ENCODE measurements around the gene MCF2L2. TPM values are rescaled to one million over a fixed set of nuclear protein-coding genes. Genes with fewer than 3 reads are reported as not detected.
"Not testable (repeated sequence)": the region's sequence is repeated elsewhere in the genome, so short reads cannot be mapped to it uniquely, and the experiment has no call there.

MCF2L2 gene
- 1 to 10 TPM in 2 of 3 donors, under 1 TPM in 1; 0.84 to 2.7 (median 1.1) TPM for total RNA-seq
- long read RNA-seq, donor 1, full-length matches to known transcripts = 1 of 3 reads
- long read RNA-seq, donor 1, partial matches to known transcripts = 0 of 3 reads
- long read RNA-seq, donor 1, other reads (novel, unspliced or antisense) = 2 of 3 reads
- long read RNA-seq, donor 2, partial matches to known transcripts = 1 of 3 reads
- long read RNA-seq, donor 2, other reads (novel, unspliced or antisense) = 2 of 3 reads

GRCh38 chr3:183428447-183429211, at the start of gene MCF2L2:
MCF2L2 (minus strand) TSS chr3:183428619; CDS start chr3:183427977, 642 bp downstream.
- no peak for TF ChIP-seq CTCF (IDR thresholded peaks at IDR 0.05)
- intact Hi-C loops (cut with DNase I, micrococcal nuclease) = no loop called here
- Histone ChIP-seq H3K9me3 (no peaks in the 10 kb centered on the region), H3K4me1 (ENCODE audit: low read depth) (peaks cover 16% of the 10 kb centered on the region), H3K4me3 (peak within 1 kb of the TSS; percentile 17), H3K36me3 (ENCODE audit: low read depth) (no peaks in the 10 kb centered on the region)
- ATAC-seq = peak; percentile 79
- peak; percentile 35 to 65 (median 54) for DNase-seq

DNA sequence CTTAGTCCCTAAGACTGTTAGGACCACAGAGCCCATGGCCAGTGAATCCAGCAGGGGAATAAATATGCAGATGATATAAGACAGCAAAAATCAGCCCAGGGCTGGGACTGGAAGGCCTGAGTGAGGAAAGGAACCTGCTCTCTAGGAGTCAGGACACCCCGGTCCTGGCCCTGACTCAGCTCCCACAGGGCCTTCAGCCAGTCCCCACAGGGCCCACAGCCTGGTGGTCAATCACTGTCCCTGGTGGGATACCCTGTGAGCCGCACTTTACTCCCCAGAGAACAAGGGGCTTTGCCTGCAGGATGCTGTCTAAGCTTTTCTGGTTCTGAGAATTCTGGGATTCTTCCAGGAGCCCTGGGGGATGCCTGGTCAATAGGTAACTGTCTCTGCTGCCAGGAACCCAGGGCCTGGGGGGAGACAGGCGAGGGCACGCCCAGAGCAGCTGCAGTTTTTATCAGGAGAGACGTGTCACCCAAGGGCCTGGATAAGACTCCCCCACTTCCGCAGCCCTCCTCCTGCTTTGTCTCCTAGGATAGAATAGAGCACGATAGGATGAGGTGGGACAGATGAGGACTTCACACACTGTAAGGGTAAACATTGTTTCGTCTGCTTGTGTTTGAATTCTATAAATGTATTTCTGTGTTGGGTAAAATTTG, 49.5 kb upstream of the MCF2L2 start:
- no peak for TF ChIP-seq CTCF (IDR thresholded peaks at IDR 0.05)
- Histone ChIP-seq H3K4me3 (no peak overlapping the region), H3K36me3 (ENCODE audit: low read depth) (no peaks in the 10 kb centered on the region), H3K9me3 (no peaks in the 10 kb centered on the region), H3K4me1 (ENCODE audit: low read depth) (peaks cover 8% of the 10 kb centered on the region)
- DNase-seq = no peak
- ATAC-seq = no peak
- intact Hi-C loops (cut with DNase I, micrococcal nuclease) = no loop called here

- H3K4me3 ChIP-seq; H3K4me1 ChIP-seq (ENCODE audit: low read depth); intact Hi-C loops (cut with DNase I, micrococcal nuclease); H3K36me3 ChIP-seq (ENCODE audit: low read depth); H3K9me3 ChIP-seq; DNase-seq; ATAC-seq: not testable (repeated sequence)
Observed at GRCh38 chr3:183475764-183476162, 47.3 kb upstream of the MCF2L2 start.

DNA sequence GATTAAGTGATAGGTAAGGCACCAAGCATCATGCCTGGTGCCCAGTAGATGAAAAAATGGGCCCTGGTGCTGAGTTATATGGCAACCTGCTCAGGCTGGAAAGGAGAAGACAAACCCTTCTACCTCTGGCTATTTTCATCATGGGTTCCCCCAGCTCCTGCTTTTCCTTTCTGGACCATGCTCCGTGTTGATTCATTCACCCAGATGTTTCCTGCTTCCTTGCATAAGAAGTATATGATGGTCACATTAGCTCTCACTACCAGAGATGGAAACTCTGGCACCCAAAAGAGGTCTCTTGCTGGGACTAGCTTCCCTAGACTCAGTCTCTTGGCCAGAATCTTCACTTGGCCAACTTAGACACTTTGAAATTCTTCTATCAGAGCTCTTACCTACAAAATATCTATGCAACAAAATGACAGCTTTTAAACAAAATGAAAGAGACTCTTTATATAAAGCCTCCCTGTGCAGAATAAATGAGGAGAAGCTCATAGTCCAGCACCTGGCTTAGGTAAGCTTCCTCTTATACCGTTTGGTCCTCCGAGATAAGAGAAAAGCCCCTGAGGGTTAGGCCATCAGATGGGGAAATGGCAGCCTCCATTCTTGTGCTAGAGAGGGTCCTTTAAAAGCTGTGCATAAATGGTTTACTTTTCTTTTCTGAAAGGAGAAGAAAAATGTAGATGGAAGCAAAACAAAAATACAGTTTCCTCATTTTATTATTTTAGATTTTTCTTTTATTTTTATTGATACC, 46.8 kb upstream of the MCF2L2 start:
- intact Hi-C loops (cut with DNase I, micrococcal nuclease) = no loop called here
- no peaks in the 10 kb centered on the region for H3K36me3 ChIP-seq (ENCODE audit: low read depth)

DNA sequence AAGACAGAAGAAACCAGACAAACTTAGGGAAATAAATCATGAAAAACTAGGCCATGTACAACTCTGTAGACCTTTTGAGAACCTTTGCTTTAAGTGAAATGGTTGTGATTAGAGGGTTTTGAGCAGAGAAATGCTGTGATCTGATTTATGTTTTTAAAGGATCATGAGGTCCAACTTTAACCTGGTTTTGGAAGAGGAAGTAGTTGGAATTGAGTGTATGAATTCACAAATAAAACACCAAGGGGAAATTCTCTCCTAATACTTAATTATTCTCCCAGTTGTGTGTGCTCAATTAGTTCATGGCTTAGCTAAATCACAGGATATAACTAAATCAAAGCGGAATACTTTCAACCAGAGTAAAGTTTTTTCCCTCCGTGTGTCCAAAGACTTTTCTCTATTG, 45.5 kb upstream of the MCF2L2 start:
- no peak overlapping the region for H3K4me3 ChIP-seq
- H3K9me3 ChIP-seq = no peaks in the 10 kb centered on the region
- no peak for ATAC-seq
- DNase-seq = no peak
- peaks cover 6% of the 10 kb centered on the region for H3K4me1 ChIP-seq (ENCODE audit: low read depth)
- no peaks in the 10 kb centered on the region for H3K36me3 ChIP-seq (ENCODE audit: low read depth)
- TF ChIP-seq CTCF (IDR thresholded peaks at IDR 0.05) = no peak
- intact Hi-C loops (cut with DNase I, micrococcal nuclease) = no loop called here

More for the DNA sequence above, 46.8 kb upstream of the MCF2L2 start:
- Histone ChIP-seq H3K9me3 (no peaks in the 10 kb centered on the region), H3K4me3 (no peak overlapping the region), H3K4me1 (ENCODE audit: low read depth) (peaks cover 8% of the 10 kb centered on the region)
- ATAC-seq = no peak
- DNase-seq = no peak
- TF ChIP-seq CTCF (IDR thresholded peaks at IDR 0.05) = no peak
